ENCODE data around the gene BFSP2. TPM values are rescaled to one million over a fixed set of nuclear protein-coding genes. Genes with fewer than 3 reads are reported as not detected.
A peak's percentile ranks its signal among the peaks of the same experiment; 100 is the strongest.

The BFSP2 gene
- total and polyA plus RNA-seq, 2 of the 13 experiments (the other 11 are each of a cell fraction or from before 2014, with no cell fraction given): not detected

GRCh38 chr3:133376810-133377209, 23.0 kb upstream of the BFSP2 start:
- in situ Hi-C loops (cut with HindIII; ENCODE audit: extremely low pct_ligation_motif_present, low pct_unique_long_range_greater_than_20kb) (loop anchor here (25.0 kb wide), 1 partner anchor 840 kb away; no protein-coding TSS in a partner anchor), intact Hi-C loops (cut with micrococcal nuclease; ENCODE audit: unreplicated experiment) (loop anchor here (1.0 kb wide), 2 partner anchors 336 to 651 kb away; no protein-coding TSS in a partner anchor)
- ChIA-PET POLR2A (no interaction called here), CTCF (ENCODE audit: low intra/inter-chr PET ratio, low total read pairs) (interaction anchor here (1.1 to 1.7 kb wide), 2 partner anchors 335 to 650 kb away, joined by 3 to 5 read pairs; no protein-coding TSS in a partner anchor)
- Histone ChIP-seq H3K27ac (ENCODE audit: extremely low read length, insufficient read depth, low read length) (no peak overlapping the region), H4K20me1 (ENCODE audit: insufficient read depth, low read length) (no peaks in the 10 kb centered on the region), H3K36me3 (replicated peaks in 1 of 2; ENCODE audit: control insufficient read depth in 1 of 2, insufficient read depth in 2 of 2, low read length in 2 of 2) (no peaks in the 10 kb centered on the region), H3K4me1 (ENCODE audit: insufficient read depth, low read length) (peaks cover 7% of the 10 kb centered on the region), H3K4me2 (ENCODE audit: low read depth, low read length) (no peak overlapping the region), H3K9ac (ENCODE audit: insufficient read depth, low read depth, low read length) (no peak overlapping the region), H3K79me2 (ENCODE audit: insufficient read depth, low read length) (no peaks in the 10 kb centered on the region), H3K9me3 (ENCODE audit: low read length) (no peaks in the 10 kb centered on the region), H3K4me3 (replicated peaks in 1 of 3; ENCODE audit: insufficient read depth in 1 of 3, low read depth in 2 of 3, low read length in 3 of 3) (no peak overlapping the region), H3K27me3 (ENCODE audit: control insufficient read depth in 1 of 2, insufficient read depth in 2 of 2, low read length in 2 of 2) (no peaks in the 10 kb centered on the region; a peak in 2 of 5 replicates), H2AFZ (ENCODE audit: low read length) (no peak overlapping the region)
- no peak for FAIRE-seq
- no peak for DNase-seq (ENCODE audit: low spot score)
- no peak for ATAC-seq
- BruUV-seq (replicated peaks): no TSS peak
- 17% methylated on average over 6 of the region's 6 CpGs for WGBS (ENCODE audit: low lambda C conversion rate)
- TF ChIP-seq MNT (IDR thresholded peaks at IDR 0.05): peak; percentile 75
- TF ChIP-seq ZNF7 (CRISPR knock-in tag; IDR thresholded peaks at IDR 0.05): no peak
- TF ChIP-seq ZNF800 (CRISPR knock-in tag; IDR thresholded peaks at IDR 0.05): no peak
- TF ChIP-seq ZGPAT (CRISPR knock-in tag; IDR thresholded peaks at IDR 0.05): no peak
